ENCODE results near the gene RELL1.

- peak; percentile 98 to 99 (median 99) for TF ChIP-seq CTCF (IDR thresholded peaks at IDR 0.05)
- TF ChIP-seq POLR2AphosphoS5 (IDR thresholded peaks at IDR 0.05) = peak in 1 of 2 donors; percentile 54
Measured at GRCh38 chr4:37603070-37603468, 83.1 kb downstream of the RELL1 start.

Measured in esophagus muscularis mucosa (tissue), 3 donors.